Measurements from ENCODE around the gene CDK5RAP2.
"Not testable (repeated sequence)": the region's sequence is repeated elsewhere in the genome, so short reads cannot be mapped to it uniquely, and the experiment has no call there.

CDK5RAP2 gene

GRCh38 chr9:120526534-120526933 is 53.4 kb downstream of the CDK5RAP2 start:
- peaks cover 35% of the 10 kb centered on the region for H3K36me3 ChIP-seq (ENCODE audit: insufficient read depth, low read length)

GRCh38 chr9:120524863-120525262 is 55.1 kb downstream of the CDK5RAP2 start:
- H3K36me3 ChIP-seq (ENCODE audit: insufficient read depth, low read length), result peaks cover 29% of the 10 kb centered on the region
- no peaks in the 10 kb centered on the region for H3K9me3 ChIP-seq (ENCODE audit: control insufficient read depth, insufficient read depth, low read length)
- H3K4me1 ChIP-seq (ENCODE audit: insufficient read depth, low read length), result peaks cover 20% of the 10 kb centered on the region
- H3K9ac ChIP-seq (ENCODE audit: low read depth, low read length), result no peak overlapping the region

More at GRCh38 chr9:120526534-120526933, 53.4 kb downstream of the CDK5RAP2 start:
- Histone ChIP-seq H3K9me3 (ENCODE audit: control insufficient read depth, insufficient read depth, low read length) (no peaks in the 10 kb centered on the region), H3K9ac (ENCODE audit: low read depth, low read length) (no peak overlapping the region), H3K4me1 (ENCODE audit: insufficient read depth, low read length) (peaks cover 22% of the 10 kb centered on the region)

GRCh38 chr9:120524038-120524437 is 55.9 kb downstream of the CDK5RAP2 start:
- Histone ChIP-seq H3K9me3 (ENCODE audit: control insufficient read depth, insufficient read depth, low read length) (no peaks in the 10 kb centered on the region), H3K4me1 (ENCODE audit: insufficient read depth, low read length) (peaks cover 11% of the 10 kb centered on the region), H3K9ac (ENCODE audit: low read depth, low read length) (no peak overlapping the region), H3K36me3 (ENCODE audit: insufficient read depth, low read length) (peaks cover 25% of the 10 kb centered on the region)

GRCh38 chr9:120522558-120522957 is 57.4 kb downstream of the CDK5RAP2 start:
- Histone ChIP-seq H3K9me3 (ENCODE audit: control insufficient read depth, insufficient read depth, low read length) (no peaks in the 10 kb centered on the region), H3K4me1 (ENCODE audit: insufficient read depth, low read length) (peaks cover 3% of the 10 kb centered on the region), H3K36me3 (ENCODE audit: insufficient read depth, low read length) (peaks cover 23% of the 10 kb centered on the region), H3K9ac (ENCODE audit: low read depth, low read length) (no peak overlapping the region)

GRCh38 chr9:120522032-120522431 is 57.9 kb downstream of the CDK5RAP2 start:
- Histone ChIP-seq H3K9ac (ENCODE audit: low read depth, low read length) (no peak overlapping the region), H3K4me1 (ENCODE audit: insufficient read depth, low read length) (peaks cover 3% of the 10 kb centered on the region), H3K36me3 (ENCODE audit: insufficient read depth, low read length) (peaks cover 21% of the 10 kb centered on the region), H3K9me3 (ENCODE audit: control insufficient read depth, insufficient read depth, low read length) (no peaks in the 10 kb centered on the region)

GRCh38 chr9:120521101-120521500 is 58.9 kb downstream of the CDK5RAP2 start:
- peaks cover 14% of the 10 kb centered on the region for H3K36me3 ChIP-seq (ENCODE audit: insufficient read depth, low read length)
- peaks cover 3% of the 10 kb centered on the region for H3K4me1 ChIP-seq (ENCODE audit: insufficient read depth, low read length)
- H3K9ac ChIP-seq (ENCODE audit: low read depth, low read length), result no peak overlapping the region
- no peaks in the 10 kb centered on the region for H3K9me3 ChIP-seq (ENCODE audit: control insufficient read depth, insufficient read depth, low read length)

- not testable (repeated sequence) for H3K36me3 ChIP-seq (ENCODE audit: insufficient read depth, low read length); H3K9ac ChIP-seq (ENCODE audit: low read depth, low read length); H3K4me1 ChIP-seq (ENCODE audit: insufficient read depth, low read length); H3K9me3 ChIP-seq (ENCODE audit: control insufficient read depth, insufficient read depth, low read length)
Measured at GRCh38 chr9:120515996-120516395, 64.0 kb downstream of the CDK5RAP2 start.

- not testable (repeated sequence) for H3K4me1 ChIP-seq (ENCODE audit: insufficient read depth, low read length); H3K9me3 ChIP-seq (ENCODE audit: control insufficient read depth, insufficient read depth, low read length); H3K9ac ChIP-seq (ENCODE audit: low read depth, low read length); H3K36me3 ChIP-seq (ENCODE audit: insufficient read depth, low read length)
Measured at GRCh38 chr9:120515481-120515880, 64.5 kb downstream of the CDK5RAP2 start.

- Histone ChIP-seq H3K36me3 (ENCODE audit: insufficient read depth, low read length) (peaks cover 9% of the 10 kb centered on the region), H3K9me3 (ENCODE audit: control insufficient read depth, insufficient read depth, low read length) (no peaks in the 10 kb centered on the region), H3K4me1 (ENCODE audit: insufficient read depth, low read length) (no peaks in the 10 kb centered on the region), H3K9ac (ENCODE audit: low read depth, low read length) (no peak overlapping the region)
Measured at GRCh38 chr9:120514405-120514804, 65.6 kb downstream of the CDK5RAP2 start.

- no peaks in the 10 kb centered on the region for H3K9me3 ChIP-seq (ENCODE audit: control insufficient read depth, insufficient read depth, low read length)
- peaks cover 9% of the 10 kb centered on the region for H3K36me3 ChIP-seq (ENCODE audit: insufficient read depth, low read length)
- no peaks in the 10 kb centered on the region for H3K4me1 ChIP-seq (ENCODE audit: insufficient read depth, low read length)
Measured at GRCh38 chr9:120513825-120514396, 66.1 kb downstream of the CDK5RAP2 start.

GRCh38 chr9:120510816-120511215 is 69.2 kb downstream of the CDK5RAP2 start:
- H3K36me3 ChIP-seq (ENCODE audit: insufficient read depth, low read length), result peaks cover 5% of the 10 kb centered on the region
- H3K9me3 ChIP-seq (ENCODE audit: control insufficient read depth, insufficient read depth, low read length), result no peaks in the 10 kb centered on the region
- H3K4me1 ChIP-seq (ENCODE audit: insufficient read depth, low read length), result no peaks in the 10 kb centered on the region
- H3K9ac ChIP-seq (ENCODE audit: low read depth, low read length), result no peak overlapping the region

More at GRCh38 chr9:120513825-120514396, 66.1 kb downstream of the CDK5RAP2 start:
- H3K9ac ChIP-seq (ENCODE audit: low read depth, low read length), result no peak overlapping the region

GRCh38 chr9:120507936-120508510 is 71.9 kb downstream of the CDK5RAP2 start:
- Histone ChIP-seq H3K9ac (ENCODE audit: low read depth, low read length) (no peak overlapping the region), H3K9me3 (ENCODE audit: control insufficient read depth, insufficient read depth, low read length) (no peaks in the 10 kb centered on the region), H3K4me1 (ENCODE audit: insufficient read depth, low read length) (no peaks in the 10 kb centered on the region), H3K36me3 (ENCODE audit: insufficient read depth, low read length) (no peaks in the 10 kb centered on the region; the same call in none of the 2 replicates)

GRCh38 chr9:120505186-120505585 is 74.8 kb downstream of the CDK5RAP2 start:
- H3K9me3 ChIP-seq (ENCODE audit: control insufficient read depth, insufficient read depth, low read length), result no peaks in the 10 kb centered on the region
- H3K4me1 ChIP-seq (ENCODE audit: insufficient read depth, low read length), result no peaks in the 10 kb centered on the region
- no peaks in the 10 kb centered on the region for H3K36me3 ChIP-seq (ENCODE audit: insufficient read depth, low read length)
- no peak overlapping the region for H3K9ac ChIP-seq (ENCODE audit: low read depth, low read length)

- H3K36me3 ChIP-seq (ENCODE audit: insufficient read depth, low read length), result no peaks in the 10 kb centered on the region
Measured at GRCh38 chr9:120500733-120501132, 79.2 kb downstream of the CDK5RAP2 start.

GRCh38 chr9:120497865-120498264 is 82.1 kb downstream of the CDK5RAP2 start:
- not testable (repeated sequence) for H3K9me3 ChIP-seq (ENCODE audit: control insufficient read depth, insufficient read depth, low read length); H3K9ac ChIP-seq (ENCODE audit: low read depth, low read length); H3K36me3 ChIP-seq (ENCODE audit: insufficient read depth, low read length); H3K4me1 ChIP-seq (ENCODE audit: insufficient read depth, low read length)

More at GRCh38 chr9:120500733-120501132, 79.2 kb downstream of the CDK5RAP2 start:
- no peaks in the 10 kb centered on the region; the same call in 1 of the 2 replicates for H3K9me3 ChIP-seq (ENCODE audit: control insufficient read depth, insufficient read depth, low read length)
- H3K9ac ChIP-seq (ENCODE audit: low read depth, low read length), result no peak overlapping the region
- no peaks in the 10 kb centered on the region for H3K4me1 ChIP-seq (ENCODE audit: insufficient read depth, low read length)

All from ES-I3 (cell line).